Stimulated activated CD4-positive, alpha-beta T cell treated with anti-CD3 and anti-CD28 coated beads, Interleukin-1b, Interleukin-23, amount 100 ng/mL, for 4 hours (primary cell): ENCODE results near the gene MYO1H.

Experiments
- DNase-seq, 2 donors: peaks; one replicate each; pipeline ENCODE4 v3.0.0-alpha.2; 2020; ENCODE audit warnings: low read depth in 2 of 2

The MYO1H gene

DNA sequence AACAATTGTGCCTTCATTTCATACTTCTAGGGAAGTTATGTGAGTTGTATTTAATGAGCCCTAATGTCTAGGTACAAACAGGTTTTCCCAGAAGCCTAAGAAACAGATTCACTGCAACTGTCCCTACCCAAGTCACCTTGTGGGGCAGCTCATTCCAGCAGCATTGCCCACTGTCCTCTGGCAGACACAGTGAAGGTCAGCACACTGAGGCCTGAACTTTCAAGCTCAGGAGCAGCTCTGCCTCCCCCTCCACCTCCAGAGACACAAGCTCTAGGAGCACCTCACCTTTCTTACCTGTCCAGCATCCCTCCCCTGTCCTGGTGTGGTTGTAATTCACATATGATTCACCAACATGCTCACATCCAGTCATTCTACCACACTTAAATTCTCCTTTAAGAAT, 145.4 kb downstream of the MYO1H start:
- DNase-seq = no peak

- no peak for DNase-seq
Observed at GRCh38 chr12:109493938-109494337, 146.2 kb downstream of the MYO1H start.

DNA sequence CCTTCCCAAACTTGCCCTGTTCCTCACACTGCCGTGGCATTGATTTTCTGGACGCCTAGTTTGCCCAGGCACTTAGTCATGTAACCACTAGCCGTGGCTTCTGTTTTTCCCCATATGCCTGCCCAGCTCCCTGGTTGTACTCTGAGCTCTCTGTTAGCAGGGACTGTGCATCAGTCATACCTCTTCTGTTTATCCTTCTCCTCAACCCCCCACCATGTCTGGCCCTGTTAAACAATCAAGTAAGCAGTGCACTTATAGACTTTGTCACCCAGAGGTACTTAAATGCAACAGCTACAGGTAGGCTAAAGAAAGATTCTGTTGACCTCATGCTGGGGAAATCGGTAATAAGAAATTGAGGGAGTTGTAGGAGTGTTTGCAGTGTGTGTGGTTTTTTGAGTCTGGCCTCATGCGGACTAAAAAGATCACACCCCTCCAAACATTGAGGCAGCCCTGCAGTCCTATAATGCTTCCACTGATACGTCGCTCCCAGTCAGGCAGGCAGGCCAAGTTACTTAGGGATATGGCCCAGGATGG, 146.7 kb downstream of the MYO1H start:
- no peak for DNase-seq

DNA sequence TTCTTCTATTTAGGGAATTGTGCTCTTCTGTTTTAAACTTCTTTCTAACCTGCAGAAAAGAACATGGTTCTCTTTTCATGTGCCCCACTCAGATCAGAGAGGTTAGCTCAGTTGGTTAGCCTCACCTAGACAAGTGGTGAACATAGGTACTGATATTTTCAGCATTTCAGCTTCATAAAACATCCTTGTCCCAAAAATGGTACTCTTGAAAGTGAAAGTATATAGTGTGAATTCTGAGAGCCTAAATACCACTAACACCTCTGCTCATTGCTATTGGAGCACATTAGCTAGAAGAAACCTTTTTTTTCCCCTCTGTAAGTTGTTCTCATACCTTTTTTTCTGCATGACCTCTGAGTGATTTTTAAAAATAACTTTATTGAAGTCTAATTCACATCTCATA, 147.3 kb downstream of the MYO1H start:
- DNase-seq = no peak

DNA sequence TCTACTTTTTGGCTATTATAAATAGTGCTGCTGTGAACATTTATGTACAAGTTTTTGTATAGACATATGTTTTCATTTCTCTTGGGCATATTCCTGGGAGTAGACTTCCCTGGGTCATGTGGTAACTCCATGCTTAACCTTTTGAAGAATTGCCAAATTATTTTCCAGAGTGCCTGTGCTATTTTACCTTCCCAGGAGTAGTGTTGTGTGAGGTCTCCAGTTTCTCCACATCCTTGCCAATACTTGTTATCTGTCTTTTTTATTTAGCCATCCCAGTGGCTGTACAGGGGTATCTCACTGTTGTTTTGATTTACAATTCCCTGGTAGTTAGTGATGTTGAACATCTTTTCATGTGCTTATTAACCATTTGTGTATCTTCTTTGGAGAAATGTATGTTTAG, 148.6 kb downstream of the MYO1H start:
- DNase-seq = no peak

- no peak for DNase-seq
Observed at GRCh38 chr12:109497675-109498074, 150.0 kb downstream of the MYO1H start.
